ACC112 (cell line): ENCODE results near the gene TTC9.

Source experiments
- H2AFZ ChIP-seq: fragments of 200-600 bp; sonication (generic); one replicate; pipeline ENCODE4 v1.6.0; 2017; ENCODE audit warnings: antibody characterized with exemption, low read length; ENCODE audit not compliant: unreplicated experiment
- H3K27ac ChIP-seq: fragments of 200-600 bp; sonication (generic); 2 replicates; pipeline ENCODE4 v1.5.1; 2014; ENCODE audit warnings: low read depth, mild to moderate bottlenecking, antibody characterized with exemption, low read length, moderate library complexity
- H3K27me3 ChIP-seq: fragments of 200-600 bp; sonication (generic); 2 replicates; pipeline ENCODE4 v1.6.1; 2014; ENCODE audit warnings: mild to moderate bottlenecking, antibody characterized with exemption, low read length, moderate library complexity, mixed read lengths; ENCODE audit not compliant: insufficient read depth
- H3K36me3 ChIP-seq: fragments of 200-600 bp; sonication (generic); 2 replicates; pipeline ENCODE4 v1.6.1; 2016; ENCODE audit warnings: mild to moderate bottlenecking, antibody characterized with exemption, low read length, moderate library complexity, mixed read lengths; ENCODE audit not compliant: insufficient read depth
- H3K4me1 ChIP-seq: fragments of 200-600 bp; sonication (generic); one replicate; pipeline ENCODE4 v1.6.1; 2016; ENCODE audit warnings: low read length, mixed read lengths; ENCODE audit not compliant: insufficient read depth, unreplicated experiment, control insufficient read depth
- H3K4me3 ChIP-seq: fragments of 200-600 bp; sonication (generic); 2 replicates; pipeline ENCODE4 v1.5.1; 2014; ENCODE audit warnings: mild to moderate bottlenecking, low read depth, low read length
- H3K79me2 ChIP-seq: fragments of 200-600 bp; sonication (generic); one replicate; pipeline ENCODE4 v1.6.0; 2016; ENCODE audit warnings: low read length; ENCODE audit not compliant: control insufficient read depth, unreplicated experiment, insufficient read depth

TTC9 gene

DNA sequence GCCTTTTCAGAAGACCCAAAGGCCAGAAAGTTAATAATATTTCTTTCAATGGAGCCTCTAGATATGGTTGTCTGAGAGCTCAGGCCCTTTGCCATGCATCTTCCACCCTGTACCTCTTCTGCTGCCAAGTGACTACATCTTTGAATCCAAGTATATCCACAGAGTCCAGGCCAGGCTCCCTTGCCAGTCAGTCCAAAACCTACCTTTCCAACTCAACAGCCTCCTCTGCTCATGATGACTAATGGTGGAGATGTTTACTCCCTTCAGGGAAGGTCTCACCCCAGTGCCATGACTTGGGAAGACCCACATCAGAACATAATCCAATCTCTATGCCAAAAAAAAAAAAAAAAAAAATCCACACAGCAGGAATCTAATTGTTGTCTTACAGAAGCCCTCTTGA lies 20.4 kb downstream of the TTC9 start:
- Histone ChIP-seq H2AFZ (no peak overlapping the region), H3K27ac (no peak overlapping the region), H3K36me3 (no peaks in the 10 kb centered on the region), H3K79me2 (no peaks in the 10 kb centered on the region), H3K4me3 (no peak overlapping the region), H3K27me3 (peaks cover 38% of the 10 kb centered on the region), H3K4me1 (no peaks in the 10 kb centered on the region)

DNA sequence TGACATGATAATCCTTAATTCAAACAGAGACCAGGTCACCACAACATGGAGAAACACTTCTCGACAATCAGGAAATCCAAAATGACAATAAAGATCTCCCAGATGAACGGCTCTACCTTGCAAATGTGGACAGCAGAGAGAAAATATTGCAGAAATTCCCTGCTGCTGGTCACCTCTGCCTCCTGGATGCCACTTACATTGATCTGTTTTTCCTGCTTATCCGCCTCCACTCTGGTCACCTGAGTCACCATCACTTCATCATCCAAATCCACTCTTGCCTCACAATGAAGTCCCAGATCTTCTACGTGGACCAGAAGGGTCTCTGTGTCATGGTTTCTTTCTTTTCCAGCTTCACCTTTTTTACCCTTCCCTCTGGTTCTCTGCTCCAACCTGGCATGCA lies 21.1 kb downstream of the TTC9 start:
- no peaks in the 10 kb centered on the region for H3K79me2 ChIP-seq
- no peak overlapping the region for H3K27ac ChIP-seq
- no peaks in the 10 kb centered on the region for H3K36me3 ChIP-seq
- no peaks in the 10 kb centered on the region for H3K4me1 ChIP-seq
- H3K27me3 ChIP-seq: peaks cover 34% of the 10 kb centered on the region
- H2AFZ ChIP-seq: no peak overlapping the region
- no peak overlapping the region for H3K4me3 ChIP-seq

DNA sequence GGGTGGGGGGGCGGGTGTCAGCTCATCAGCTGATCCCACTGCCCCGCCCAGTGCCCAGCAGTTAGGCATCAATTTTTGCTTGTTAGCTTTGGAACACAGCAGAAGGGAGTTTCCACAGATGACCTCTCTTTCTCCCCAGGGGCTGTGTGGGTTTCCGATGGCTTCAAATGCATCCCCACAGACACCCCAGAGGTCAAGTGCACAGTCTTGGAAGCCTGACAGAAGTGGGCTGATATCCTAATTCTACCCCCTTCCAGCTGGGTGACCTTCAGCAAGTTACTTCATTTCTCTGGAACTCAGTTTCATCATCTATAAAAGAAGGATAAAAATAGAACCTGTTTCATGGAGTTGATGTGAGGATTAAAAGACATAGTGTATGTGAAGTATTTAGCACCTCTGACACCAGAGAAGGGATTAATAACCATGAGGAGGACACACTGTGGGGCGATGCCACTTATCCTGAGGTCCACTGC lies 22.0 kb downstream of the TTC9 start:
- Histone ChIP-seq H3K79me2 (no peaks in the 10 kb centered on the region), H3K27ac (no peak overlapping the region), H2AFZ (no peak overlapping the region), H3K4me3 (no peak overlapping the region), H3K36me3 (no peaks in the 10 kb centered on the region), H3K4me1 (no peaks in the 10 kb centered on the region), H3K27me3 (peaks cover 30% of the 10 kb centered on the region)

DNA sequence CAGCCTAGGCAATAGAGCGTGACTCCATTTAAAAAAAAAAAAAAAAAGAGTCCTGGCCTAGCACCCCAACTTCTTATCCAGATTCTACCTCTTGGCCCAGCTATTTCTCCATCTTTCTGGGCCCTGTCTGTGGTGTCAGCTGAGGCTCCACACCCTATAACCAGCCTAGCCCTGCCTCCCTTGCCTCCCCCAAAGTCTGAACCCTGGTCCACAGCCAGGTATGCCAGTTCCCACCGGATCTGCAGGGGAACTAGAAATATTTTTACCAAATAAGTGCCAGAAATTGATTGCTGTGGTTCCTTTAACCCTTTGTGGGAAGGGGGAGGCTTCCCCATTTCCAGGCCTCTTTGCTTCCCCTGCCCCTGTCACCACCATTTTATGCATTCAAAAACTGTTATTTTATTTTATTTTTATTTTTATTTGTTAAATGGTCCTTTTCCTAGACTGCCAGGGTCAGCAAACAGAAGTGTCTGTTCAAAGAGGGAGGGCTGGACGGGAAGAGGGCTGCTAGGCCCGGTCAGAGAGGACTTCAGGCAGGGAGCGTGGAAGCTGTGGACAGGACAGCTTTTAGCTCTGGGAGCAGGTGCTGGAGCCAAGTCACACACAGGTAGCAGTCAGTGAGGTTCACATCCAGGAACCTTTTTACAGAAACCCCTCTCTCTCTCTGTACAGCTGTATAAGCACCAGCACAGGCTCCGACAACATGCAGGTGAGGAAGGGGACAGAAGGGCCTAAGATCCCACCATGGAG lies 23.2 kb downstream of the TTC9 start:
- H3K4me3 ChIP-seq: no peak overlapping the region
- H3K36me3 ChIP-seq: no peaks in the 10 kb centered on the region
- H3K79me2 ChIP-seq: no peaks in the 10 kb centered on the region
- no peaks in the 10 kb centered on the region for H3K4me1 ChIP-seq
- H2AFZ ChIP-seq: no peak overlapping the region
- H3K27me3 ChIP-seq: peaks cover 27% of the 10 kb centered on the region; the same call in 1 of the 2 replicates
- no peak overlapping the region for H3K27ac ChIP-seq

DNA sequence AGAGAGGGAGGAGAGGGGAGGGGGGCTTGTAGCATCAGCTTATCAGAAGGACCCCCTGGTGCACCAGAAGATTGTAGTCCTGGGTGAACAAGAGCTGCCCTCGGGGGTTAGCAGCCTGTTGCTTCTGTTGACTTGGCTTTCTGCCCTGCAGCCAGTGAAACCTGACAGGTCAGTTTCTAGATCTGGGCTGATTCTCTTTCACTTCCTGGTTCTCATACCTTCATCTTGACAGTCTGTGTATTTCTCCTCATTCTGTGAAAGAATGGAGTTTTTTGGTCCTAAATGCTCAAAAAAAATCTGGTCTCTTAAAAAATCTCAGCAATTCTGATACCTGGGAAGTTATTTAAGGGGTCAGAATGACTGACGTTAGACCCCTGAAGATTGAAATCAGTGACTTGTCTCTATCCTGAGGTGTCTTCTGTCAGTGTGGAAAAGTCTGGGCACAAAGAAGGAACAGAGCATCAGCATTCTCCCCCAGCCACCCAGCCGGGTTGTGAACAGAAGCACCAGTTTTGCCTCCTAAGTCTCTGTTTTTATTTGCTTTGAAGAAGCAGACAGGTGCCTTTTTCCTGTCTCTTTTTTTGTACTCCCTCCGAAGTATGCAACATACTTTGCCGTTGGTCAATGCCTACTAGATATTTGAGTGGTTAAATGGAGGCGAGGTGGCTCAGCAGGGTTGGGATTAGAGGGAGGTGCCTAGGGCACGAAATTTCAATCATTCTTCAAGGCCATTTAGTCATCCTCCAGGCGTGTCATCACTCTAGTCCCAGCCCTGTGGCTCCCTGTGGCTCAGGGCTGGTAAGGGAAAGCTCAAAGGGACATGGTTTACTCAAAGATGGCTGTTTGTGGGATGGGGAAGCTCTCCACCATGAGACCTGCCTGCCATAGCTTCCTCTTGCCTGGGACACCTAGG lies 24.0 kb downstream of the TTC9 start:
- no peaks in the 10 kb centered on the region for H3K36me3 ChIP-seq
- H3K4me3 ChIP-seq: no peak overlapping the region
- H3K27ac ChIP-seq: no peak overlapping the region
- no peaks in the 10 kb centered on the region for H3K79me2 ChIP-seq
- peaks cover 22% of the 10 kb centered on the region; the same call in 1 of the 2 replicates for H3K27me3 ChIP-seq
- H2AFZ ChIP-seq: no peak overlapping the region
- H3K4me1 ChIP-seq: no peaks in the 10 kb centered on the region

DNA sequence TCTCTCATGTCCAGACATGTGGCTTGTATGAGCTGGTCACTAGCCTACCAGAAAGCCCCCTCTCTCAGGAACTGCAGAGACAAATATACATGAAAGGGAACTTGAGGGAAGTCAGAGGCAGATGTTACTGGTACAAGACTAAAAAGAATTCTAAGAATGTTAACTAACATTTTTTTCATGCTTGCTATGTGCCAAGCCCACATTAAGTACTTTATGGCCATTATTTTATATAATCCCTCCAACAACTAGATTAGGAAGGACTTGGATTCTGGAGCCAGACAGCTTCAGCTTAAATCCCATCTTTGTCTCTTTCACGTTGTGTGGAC lies 24.6 kb downstream of the TTC9 start:
- H3K4me3 ChIP-seq: no peak overlapping the region
- peaks cover 18% of the 10 kb centered on the region; the same call in 1 of the 2 replicates for H3K27me3 ChIP-seq
- H2AFZ ChIP-seq: no peak overlapping the region
- H3K4me1 ChIP-seq: no peaks in the 10 kb centered on the region
- no peak overlapping the region for H3K27ac ChIP-seq
- no peaks in the 10 kb centered on the region for H3K36me3 ChIP-seq
- no peaks in the 10 kb centered on the region for H3K79me2 ChIP-seq

DNA sequence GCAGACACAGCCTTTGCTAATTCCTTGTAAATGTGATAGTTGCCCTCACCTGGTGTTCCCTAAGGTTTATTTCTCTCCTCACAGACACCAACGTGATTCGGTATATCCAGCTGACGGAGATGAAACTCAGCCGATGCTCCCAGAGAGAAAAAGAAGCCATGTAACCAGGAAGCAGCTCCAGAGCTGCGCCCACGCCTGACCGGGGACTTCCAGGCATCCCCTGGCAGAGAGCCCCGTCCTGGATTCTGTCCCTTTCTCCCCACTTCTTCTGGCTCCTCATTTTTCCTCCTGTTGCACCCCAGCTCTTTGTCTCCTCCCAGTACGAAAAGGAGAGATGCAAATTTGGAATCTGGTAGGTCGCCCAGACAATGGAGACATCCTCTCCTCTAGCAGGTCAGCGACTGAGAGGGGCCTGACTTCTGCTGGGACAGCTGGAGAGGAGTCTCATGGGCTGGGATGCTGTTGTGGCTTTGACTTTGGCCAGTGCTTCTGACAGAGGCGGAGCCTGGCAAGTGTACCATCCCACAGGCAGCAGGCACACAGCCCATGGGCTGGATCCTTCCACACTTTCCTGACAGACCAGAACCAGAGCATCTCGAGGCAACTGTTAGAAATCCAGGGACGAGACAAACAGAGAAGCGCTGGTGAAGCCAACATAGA lies 29.4 kb downstream of the TTC9 start:
- H3K79me2 ChIP-seq: no peaks in the 10 kb centered on the region
- H3K27me3 ChIP-seq: peaks cover 35% of the 10 kb centered on the region
- H3K27ac ChIP-seq: no peak overlapping the region
- no peaks in the 10 kb centered on the region for H3K36me3 ChIP-seq
- H2AFZ ChIP-seq: no peak overlapping the region
- H3K4me1 ChIP-seq: no peaks in the 10 kb centered on the region
- H3K4me3 ChIP-seq: no peak overlapping the region

DNA sequence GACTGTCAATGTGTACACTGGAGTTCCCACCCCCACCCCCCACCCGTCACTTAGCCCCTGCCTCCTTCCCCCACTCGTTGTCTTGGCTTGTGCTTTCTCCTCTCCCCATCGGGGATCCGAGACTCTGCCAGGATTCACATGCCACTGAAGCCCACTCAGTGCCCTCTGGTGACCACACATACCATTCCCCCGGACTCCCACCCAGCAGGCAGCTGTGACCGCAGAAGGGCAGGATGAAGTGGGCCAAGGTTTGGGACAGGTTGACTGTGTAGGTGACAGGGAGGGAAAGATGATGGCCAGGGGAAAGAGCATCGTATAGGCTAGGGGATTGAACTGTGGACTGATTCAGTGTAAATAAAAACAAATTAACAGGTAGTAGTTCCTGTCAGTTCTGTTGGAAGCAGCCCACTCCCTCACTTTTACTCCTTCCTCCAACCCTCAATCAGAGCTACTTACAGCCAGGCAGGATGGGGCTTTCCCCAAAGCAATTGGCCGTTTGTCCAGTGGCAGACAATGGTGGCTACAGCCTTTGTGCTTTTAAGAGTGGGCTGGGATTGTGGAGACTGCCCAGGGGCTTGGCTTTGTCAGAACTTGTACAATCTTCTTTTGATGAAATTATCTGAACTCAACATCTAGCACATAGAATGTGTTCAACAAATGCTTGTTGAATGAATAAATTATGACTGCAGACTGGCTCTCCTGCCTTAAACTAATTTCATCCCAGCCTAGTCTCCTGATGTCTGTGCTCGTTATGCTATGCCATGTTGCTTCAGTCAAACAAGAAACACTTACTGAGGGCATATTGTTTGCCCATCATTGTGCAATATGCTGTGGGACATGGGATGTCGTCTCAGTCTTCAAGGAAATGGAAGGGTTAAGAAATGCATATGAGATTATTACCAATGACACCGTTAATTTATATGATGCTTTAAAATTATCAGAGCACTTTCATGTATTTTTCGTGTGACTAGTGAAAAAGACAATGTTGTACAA lies 30.2 kb downstream of the TTC9 start:
- Histone ChIP-seq H2AFZ (no peak overlapping the region), H3K4me3 (no peak overlapping the region), H3K79me2 (no peaks in the 10 kb centered on the region), H3K27me3 (peaks cover 36% of the 10 kb centered on the region), H3K4me1 (no peaks in the 10 kb centered on the region), H3K27ac (no peak overlapping the region), H3K36me3 (no peaks in the 10 kb centered on the region)

DNA sequence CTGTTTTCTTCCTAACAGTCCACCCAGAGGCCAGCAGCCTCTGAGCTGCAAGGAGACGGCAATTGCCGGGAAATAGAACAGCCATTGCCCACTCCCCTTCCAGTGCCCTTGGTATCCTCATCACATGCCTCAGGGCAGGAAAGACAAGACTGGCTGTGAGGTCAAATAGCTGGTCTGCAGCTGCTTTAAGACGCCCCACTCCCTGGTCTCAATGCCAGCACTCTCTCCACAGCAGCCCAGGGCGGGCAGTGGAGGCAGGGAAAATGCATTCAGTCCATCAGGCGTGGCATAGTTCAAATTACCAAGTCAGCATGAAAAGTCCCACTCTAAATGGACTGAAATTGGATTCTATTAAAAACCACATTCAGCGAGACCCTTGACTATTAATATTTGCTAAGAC lies 35.6 kb downstream of the TTC9 start:
- Histone ChIP-seq H3K36me3 (no peaks in the 10 kb centered on the region), H3K79me2 (no peaks in the 10 kb centered on the region), H3K27ac (no peak overlapping the region), H3K4me3 (no peak overlapping the region), H2AFZ (no peak overlapping the region), H3K27me3 (peaks cover 38% of the 10 kb centered on the region), H3K4me1 (no peaks in the 10 kb centered on the region)

DNA sequence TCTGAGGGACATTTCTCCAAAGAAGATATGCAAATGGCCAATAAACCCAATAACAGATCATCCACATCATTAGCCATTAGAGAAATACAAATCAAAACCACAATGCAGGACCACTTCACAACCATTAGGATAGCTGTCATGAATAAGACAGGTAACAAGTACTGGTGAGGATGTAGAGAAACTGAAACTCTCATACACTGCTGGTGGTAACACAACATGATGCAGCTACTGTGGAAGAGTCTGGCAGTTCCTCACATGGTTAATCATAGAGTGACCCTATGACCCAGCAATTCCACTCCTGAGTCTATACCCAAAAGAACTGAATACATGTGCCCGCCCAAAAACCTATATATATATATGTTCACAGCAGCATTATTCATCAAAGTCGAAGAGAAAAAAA lies 39.0 kb downstream of the TTC9 start:
- H3K36me3 ChIP-seq: no peaks in the 10 kb centered on the region
- H3K27ac ChIP-seq: no peak overlapping the region
- no peak overlapping the region for H3K4me3 ChIP-seq
- H3K4me1 ChIP-seq: no peaks in the 10 kb centered on the region
- H2AFZ ChIP-seq: no peak overlapping the region
- no peaks in the 10 kb centered on the region for H3K79me2 ChIP-seq
- H3K27me3 ChIP-seq: peaks cover 30% of the 10 kb centered on the region
